Measurements from ENCODE around the gene NTRK2. TPM values are rescaled to one million over a fixed set of nuclear protein-coding genes. Genes with fewer than 3 reads are reported as not detected.

The NTRK2 gene
- total RNA-seq, 2 experiments from 2014 or later = 0.06 TPM; not detected in 1

- BruUV-seq (replicated peaks) = no TSS peak
- CTCF ChIA-PET (ENCODE audit: unreplicated experiment) = no interaction called here
- H3K79me2 ChIP-seq (ENCODE audit: insufficient read depth, low read depth, low read length) = no peaks in the 10 kb centered on the region
These were observed 149.3 kb downstream of the NTRK2 start for GRCh38 chr9:84818791-84819190.

GRCh38 chr9:84819491-84819991 is 150.0 kb downstream of the NTRK2 start:
- H4K20me1 ChIP-seq (ENCODE audit: insufficient read depth, low read length) = no peaks in the 10 kb centered on the region
- ChIA-PET CTCF (ENCODE audit: unreplicated experiment) (no interaction called here), POLR2A (no interaction called here)
- H3K4me1 ChIP-seq (ENCODE audit: insufficient read depth, low read length, poor library complexity, severe bottlenecking) = no peaks in the 10 kb centered on the region
- no peak for DNase-seq (ENCODE audit: low spot score)
- no peaks in the 10 kb centered on the region for H3K9me2 ChIP-seq (ENCODE audit: insufficient read depth, low read length)
- no peak overlapping the region for H3K27ac ChIP-seq (ENCODE audit: low read depth, low read length, poor library complexity, severe bottlenecking)
- TF ChIP-seq EZH2phosphoT487 (IDR thresholded peaks at IDR 0.05; ENCODE audit: borderline replicate concordance, low read depth, low read length) (no peak), CTCF (conservative IDR thresholded peaks at IDR 0.05; ENCODE audit: low read length) (no peak)
- no peak overlapping the region for H3K4me2 ChIP-seq (ENCODE audit: low read length)
- H3K9me3 ChIP-seq (ENCODE audit: low read length) = no peaks in the 10 kb centered on the region
- H3K79me2 ChIP-seq (ENCODE audit: insufficient read depth, low read depth, low read length) = no peaks in the 10 kb centered on the region
- intact Hi-C loops (cut with micrococcal nuclease; ENCODE audit: unreplicated experiment) = no loop called here
- no TSS peak for BruUV-seq (replicated peaks)
- H3K4me3 ChIP-seq (ENCODE audit: low read depth, low read length, poor library complexity, severe bottlenecking) = no peak overlapping the region
- H2AFZ ChIP-seq (ENCODE audit: low read length) = no peak overlapping the region
- H3K36me3 ChIP-seq (ENCODE audit: insufficient read depth, low read length) = no peaks in the 10 kb centered on the region

More at GRCh38 chr9:84818791-84819190, 149.3 kb downstream of the NTRK2 start:
- no peak overlapping the region for H3K4me2 ChIP-seq (ENCODE audit: low read length)
- H2AFZ ChIP-seq (ENCODE audit: low read length) = no peak overlapping the region
- no peaks in the 10 kb centered on the region for H3K9me2 ChIP-seq (ENCODE audit: insufficient read depth, low read length)
- H3K4me3 ChIP-seq (ENCODE audit: low read depth, low read length, poor library complexity, severe bottlenecking) = no peak overlapping the region
- TF ChIP-seq CTCF (conservative IDR thresholded peaks at IDR 0.05; ENCODE audit: low read length) (no peak), EZH2phosphoT487 (IDR thresholded peaks at IDR 0.05; ENCODE audit: borderline replicate concordance, low read depth, low read length) (no peak)
- no peak for DNase-seq (ENCODE audit: low spot score)
- no peaks in the 10 kb centered on the region for H3K36me3 ChIP-seq (ENCODE audit: insufficient read depth, low read length)
- H4K20me1 ChIP-seq (ENCODE audit: insufficient read depth, low read length) = no peaks in the 10 kb centered on the region
- POLR2A ChIA-PET = no interaction called here
- H3K4me1 ChIP-seq (ENCODE audit: insufficient read depth, low read length, poor library complexity, severe bottlenecking) = no peaks in the 10 kb centered on the region
- H3K27ac ChIP-seq (ENCODE audit: low read depth, low read length, poor library complexity, severe bottlenecking) = no peak overlapping the region
- H3K9me3 ChIP-seq (ENCODE audit: low read length) = no peaks in the 10 kb centered on the region
- intact Hi-C loops (cut with micrococcal nuclease; ENCODE audit: unreplicated experiment) = no loop called here

GRCh38 chr9:84821431-84821830 is 151.9 kb downstream of the NTRK2 start:
- Histone ChIP-seq H2AFZ (ENCODE audit: low read length) (no peak overlapping the region), H3K4me2 (ENCODE audit: low read length) (no peak overlapping the region), H3K9me3 (ENCODE audit: low read length) (no peaks in the 10 kb centered on the region), H3K27ac (ENCODE audit: low read depth, low read length, poor library complexity, severe bottlenecking) (no peak overlapping the region), H3K4me1 (ENCODE audit: insufficient read depth, low read length, poor library complexity, severe bottlenecking) (no peaks in the 10 kb centered on the region), H3K4me3 (ENCODE audit: low read depth, low read length, poor library complexity, severe bottlenecking) (no peak overlapping the region), H3K9me2 (ENCODE audit: insufficient read depth, low read length) (no peaks in the 10 kb centered on the region), H3K36me3 (ENCODE audit: insufficient read depth, low read length) (no peaks in the 10 kb centered on the region), H4K20me1 (ENCODE audit: insufficient read depth, low read length) (no peaks in the 10 kb centered on the region), H3K79me2 (ENCODE audit: insufficient read depth, low read depth, low read length) (no peaks in the 10 kb centered on the region)
- TF ChIP-seq EZH2phosphoT487 (IDR thresholded peaks at IDR 0.05; ENCODE audit: borderline replicate concordance, low read depth, low read length) (no peak), CTCF (conservative IDR thresholded peaks at IDR 0.05; ENCODE audit: low read length) (no peak)
- CTCF ChIA-PET (ENCODE audit: unreplicated experiment) = no interaction called here
- intact Hi-C loops (cut with micrococcal nuclease; ENCODE audit: unreplicated experiment) = no loop called here
- POLR2A ChIA-PET = no interaction called here
- no TSS peak for BruUV-seq (replicated peaks)
- DNase-seq (ENCODE audit: low spot score) = no peak

Data from OCI-LY7 (cell line).